Stimulated activated CD4-positive, alpha-beta T cell treated with anti-CD3 and anti-CD28 coated beads, Interleukin-1b, Interleukin-23, amount 100 ng/mL, for 24 hours (primary cell): ENCODE results near the gene GALNT17.

Source experiments
- DNase-seq, 4 experiments: peaks; one replicate each; pipeline ENCODE4 v3.0.0-alpha.2; 2020; ENCODE audit warnings: low read depth in 4 of 4, low spot score in 1 of 4

GALNT17 gene

GRCh38 chr7:71491336-71491735, 359.4 kb downstream of the GALNT17 start:
- DNase-seq, result no peak

- no peak for DNase-seq
Observed at GRCh38 chr7:71495828-71496227, 363.9 kb downstream of the GALNT17 start.

- DNase-seq, result no peak
Observed at GRCh38 chr7:71497256-71497946, 365.5 kb downstream of the GALNT17 start.

- DNase-seq, result no peak
Observed at GRCh38 chr7:71498381-71498780, 366.4 kb downstream of the GALNT17 start.

GRCh38 chr7:71504697-71505441, 372.9 kb downstream of the GALNT17 start:
- DNase-seq, result no peak

GRCh38 chr7:71506822-71507221, 374.9 kb downstream of the GALNT17 start:
- no peak for DNase-seq

GRCh38 chr7:71507680-71508602, 376.0 kb downstream of the GALNT17 start:
- DNase-seq, result no peak

- DNase-seq, result no peak
Observed at GRCh38 chr7:71509381-71509780, 377.4 kb downstream of the GALNT17 start.

- no peak for DNase-seq
Observed at GRCh38 chr7:71511361-71511807, 379.4 kb downstream of the GALNT17 start.

- DNase-seq, result no peak
Observed at GRCh38 chr7:71517940-71518699, 386.2 kb downstream of the GALNT17 start.

- DNase-seq, result no peak
Observed at GRCh38 chr7:71518880-71519279, 386.9 kb downstream of the GALNT17 start.

GRCh38 chr7:71521506-71521905, 389.6 kb downstream of the GALNT17 start:
- no peak for DNase-seq

- no peak for DNase-seq
Observed at GRCh38 chr7:71526106-71526505, 394.2 kb downstream of the GALNT17 start.

GRCh38 chr7:71527213-71527612, 395.3 kb downstream of the GALNT17 start:
- no peak for DNase-seq

GRCh38 chr7:71535616-71536015, 403.7 kb downstream of the GALNT17 start:
- DNase-seq, result no peak

GRCh38 chr7:71538210-71538609, 406.3 kb downstream of the GALNT17 start:
- no peak for DNase-seq

GRCh38 chr7:71539615-71540014, 407.7 kb downstream of the GALNT17 start:
- DNase-seq, result no peak

- no peak for DNase-seq
Observed at GRCh38 chr7:71541707-71542353, 409.9 kb downstream of the GALNT17 start.

GRCh38 chr7:71543396-71543795, 411.5 kb downstream of the GALNT17 start:
- no peak for DNase-seq

GRCh38 chr7:71544816-71545215, 412.9 kb downstream of the GALNT17 start:
- DNase-seq, result no peak
